Panc1 (cell line): ENCODE data around the gene SUCO. TPM values are rescaled to one million over a fixed set of nuclear protein-coding genes. Genes with fewer than 3 reads are reported as not detected.

Source experiments
- ATAC-seq: fragments of 200-7000 bp; cut with Tn5 transposase; 2 replicates; pipeline ENCODE4 v1.9.1; 2020; ENCODE audit warnings: mild to moderate bottlenecking, moderate library complexity
- BruUV-seq: library from RNA; stranded (reverse); fragments of 400-500 nt; replicated peaks from 2 replicates; lab custom pipeline; 2021; lab: Mats Ljungman, UMichigan
- CTCF ChIA-PET: fragments of 300-600 bp; sonication (Branson Sonifier 250); formaldehyde crosslinking; loops from one replicate; lab custom pipeline; 2022; ENCODE audit warnings: antibody characterized with exemption; lab: Charles Lee
- POLR2A ChIA-PET: fragments of 300-600 bp; sonication (Branson Sonifier 250); formaldehyde crosslinking; loops from one replicate; lab custom pipeline; 2022; ENCODE audit warnings: antibody characterized with exemption; lab: Charles Lee
- DNase-seq: peaks from one replicate; pipeline ENCODE4 v3.0.0-alpha.2; 2010; ENCODE audit warnings: low read depth, low spot score
- H3K27ac ChIP-seq: 2 replicates; pipeline ENCODE4 v1.5.1; 2011; ENCODE audit warnings: mild to moderate bottlenecking, low read length, inconsistent platforms
- H3K27me3 ChIP-seq: fragments of 200-500 bp; sonication (Bioruptor generic); 2 replicates; pipeline ENCODE4 v1.6.0; 2014; ENCODE audit warnings: low read length, inconsistent platforms; ENCODE audit not compliant: control insufficient read depth, insufficient read depth
- H3K36me3 ChIP-seq: fragments of 200-500 bp; sonication (Bioruptor generic); 2 replicates; pipeline ENCODE4 v1.5.1; 2014; ENCODE audit warnings: inconsistent platforms, mild to moderate bottlenecking, low read length, moderate library complexity; ENCODE audit not compliant: control insufficient read depth, insufficient read depth
- H3K4me1 ChIP-seq: 2 replicates; pipeline ENCODE4 v1.5.1; 2011; ENCODE audit warnings: inconsistent platforms, mild to moderate bottlenecking, low read length, moderate library complexity; ENCODE audit not compliant: control insufficient read depth, insufficient read depth
- H3K4me3 ChIP-seq, 2 experiments: 2 replicates each; pipeline ENCODE4 v1.5.1; 2011 to 2012; ENCODE audit warnings: low read depth in 2 of 2, low read length in 2 of 2, mild to moderate bottlenecking in 2 of 2, inconsistent platforms in 1 of 2, moderate library complexity in 1 of 2
- H3K9me3 ChIP-seq: fragments of 200-500 bp; sonication (Bioruptor generic); 2 replicates; pipeline ENCODE4 v1.5.1; 2014; ENCODE audit warnings: low read depth, mild to moderate bottlenecking, inconsistent platforms, low read length, moderate library complexity; ENCODE audit not compliant: control insufficient read depth, insufficient read depth
- CTCF ChIP-seq: fragments of 450-650 bp; IDR thresholded peaks from 2 replicates; pipeline ENCODE4 v1.5.1; 2017; ENCODE audit warnings: mild to moderate bottlenecking
- POLR2AphosphoS5 ChIP-seq: IDR thresholded peaks from 2 replicates; pipeline ENCODE4 v1.6.1; 2012; ENCODE audit warnings: mild to moderate bottlenecking, low read depth, low read length, moderate library complexity
- REST ChIP-seq, 2 experiments: IDR thresholded peaks; 2 replicates each; pipeline ENCODE4 v1.6.1; 2011 to 2012; ENCODE audit warnings: low read depth in 2 of 2, control low read depth in 1 of 2, low read length in 1 of 2, mild to moderate bottlenecking in 1 of 2, moderate library complexity in 1 of 2; ENCODE audit not compliant: insufficient read depth in 1 of 2
- SIN3A ChIP-seq: IDR thresholded peaks from 2 replicates; pipeline ENCODE4 v1.6.1; 2012; ENCODE audit warnings: low read depth, mild to moderate bottlenecking, low read length, moderate library complexity, borderline replicate concordance; ENCODE audit not compliant: insufficient read depth
- TCF7L2 ChIP-seq: IDR thresholded peaks from 2 replicates; pipeline ENCODE4 v1.6.1; 2011; ENCODE audit warnings: mild to moderate bottlenecking, low read depth, low read length, inconsistent platforms
- in situ Hi-C: cut with HindIII; loops from 2 replicates; pipeline ENCODE4 v1.10.0; 2016; ENCODE audit warnings: low sequenced_read_pairs, low pct_unique_long_range_greater_than_20kb
- intact Hi-C: fragments of 100-400 bp; cut with micrococcal nuclease; formaldehyde crosslinking; loops from one replicate; pipeline ENCODE4 v1.10.0; 2022; ENCODE audit not compliant: unreplicated experiment
- total RNA-seq: library from RNA; stranded (reverse); gene quantifications from one replicate; pipeline ENCODE4 v1.2.1, GENCODE V29; 2021; ENCODE audit not compliant: unreplicated experiment

Gene SUCO
- total RNA-seq, 1 experiment from 2014 or later = 31.3 TPM

- TF ChIP-seq SIN3A = no peak
- TF ChIP-seq REST (IDR thresholded peaks at IDR 0.05; ENCODE audit: insufficient read depth in 1 of 2, low read depth in 2 of 2, low read length in 1 of 2) = no peak
- no peak for TF ChIP-seq POLR2AphosphoS5
- no peak for TF ChIP-seq CTCF
- no peak for TF ChIP-seq TCF7L2
- Histone ChIP-seq H3K4me1 (peaks cover 10% of the 10 kb centered on the region; the same call in 1 of the 2 replicates), H3K27ac (no peak overlapping the region), H3K4me3 (no peak overlapping the region), H3K9me3 (no peaks in the 10 kb centered on the region), H3K36me3 (no peaks in the 10 kb centered on the region), H3K27me3 (no peaks in the 10 kb centered on the region)
- in situ Hi-C loops (no loop called here), intact Hi-C loops (no loop called here)
- ATAC-seq (no peak), DNase-seq (no peak)
- ChIA-PET POLR2A (no interaction called here), CTCF (no interaction called here)
- no TSS peak for BruUV-seq
Observed at GRCh38 chr1:172547071-172547470, 14.1 kb downstream of the SUCO start.

- ATAC-seq = no peak
- in situ Hi-C loops (no loop called here), intact Hi-C loops (no loop called here)
- no TSS peak for BruUV-seq
- Histone ChIP-seq H3K4me1 (peaks cover 10% of the 10 kb centered on the region; the same call in 1 of the 2 replicates), H3K36me3 (no peaks in the 10 kb centered on the region), H3K27ac (no peak overlapping the region), H3K9me3 (no peaks in the 10 kb centered on the region), H3K27me3 (no peaks in the 10 kb centered on the region), H3K4me3 (no peak overlapping the region)
- ChIA-PET CTCF (no interaction called here), POLR2A (interaction anchor here (0.6 kb wide), 1 partner anchor 124 kb away, joined by 3 read pairs; no protein-coding TSS in a partner anchor)
- DNase-seq = no peak
- TF ChIP-seq SIN3A (no peak), POLR2AphosphoS5 (no peak), TCF7L2 (no peak), CTCF (no peak), REST (IDR thresholded peaks at IDR 0.05; ENCODE audit: insufficient read depth in 1 of 2, low read depth in 2 of 2, low read length in 1 of 2) (no peak)
Observed at GRCh38 chr1:172549621-172550280, 16.8 kb downstream of the SUCO start.
